Lower lobe of right lung (tissue), 2 donors: Measurements from ENCODE around the gene BMAL1. TPM values are rescaled to one million over a fixed set of nuclear protein-coding genes. Genes with fewer than 3 reads are reported as not detected.
A peak's percentile ranks its signal among the peaks of the same experiment; 100 is the strongest.

Experiments
- ATAC-seq, 2 donors: fragments of 200-7000 bp; cut with Tn5 transposase; one replicate each; pipeline ENCODE4 v1.9.1; 2020 to 2022; ENCODE audit warnings: mild to moderate bottlenecking in 2 of 2, moderate library complexity in 2 of 2
- DNase-seq: peaks from one replicate; pipeline ENCODE4 v3.0.0-alpha.2; 2020
- H3K27ac ChIP-seq: fragments of 200-600 bp; one replicate; pipeline ENCODE4 v1.8.0; 2022
- H3K27me3 ChIP-seq: fragments of 200-600 bp; one replicate; pipeline ENCODE4 v1.8.0; 2022; ENCODE audit warnings: low read depth
- H3K36me3 ChIP-seq: fragments of 200-600 bp; one replicate; pipeline ENCODE4 v1.8.0; 2022; ENCODE audit warnings: mild to moderate bottlenecking
- H3K4me1 ChIP-seq: fragments of 200-600 bp; one replicate; pipeline ENCODE4 v1.8.0; 2022
- H3K4me3 ChIP-seq: fragments of 200-600 bp; one replicate; pipeline ENCODE4 v1.8.0; 2022; ENCODE audit warnings: mild to moderate bottlenecking
- H3K9me3 ChIP-seq: fragments of 200-600 bp; one replicate; pipeline ENCODE4 v1.8.0; 2022
- CTCF ChIP-seq: fragments of 200-600 bp; IDR thresholded peaks from one replicate; pipeline ENCODE4 v1.8.0; 2022; ENCODE audit warnings: antibody characterized with exemption, mild to moderate bottlenecking
- intact Hi-C: fragments of 100-400 bp; cut with DNase I; formaldehyde crosslinking; loops from one replicate; pipeline ENCODE4 v1.11.0; 2022
- total RNA-seq: library from RNA; stranded (reverse); fragmentation: NEBNext Ultra II Directional; extraction: Animal tissue kit (Norgen Biotek cat#: 25700); gene quantifications from one replicate; pipeline ENCODE4 v1.2.1, GENCODE V29; 2021
- donor health status: DM: no; HTN: yes; CAD: no; lungs with severe emphysema.

Gene BMAL1
- total RNA-seq, 1 donor from 2014 or later, result 25.2 TPM

- intact Hi-C loops, result no loop called here
- no peaks in the 10 kb centered on the region for H3K9me3 ChIP-seq
- peak; percentile 59 to 84 for ATAC-seq
- DNase-seq, result no peak
- H3K4me1 ChIP-seq, result peaks cover 27% of the 10 kb centered on the region
- no peak for TF ChIP-seq CTCF
- peak overlapping the region; percentile 57 for H3K27ac ChIP-seq
- no peaks in the 10 kb centered on the region for H3K27me3 ChIP-seq
- no peaks in the 10 kb centered on the region for H3K36me3 ChIP-seq
- H3K4me3 ChIP-seq, result no peak overlapping the region
Observed at GRCh38 chr11:13261591-13262061, 16.0 kb upstream of the BMAL1 start.

GRCh38 chr11:13262096-13262495 lies 15.5 kb upstream of the BMAL1 start:
- ATAC-seq, result no peak

GRCh38 chr11:13268791-13269190 lies 8.8 kb upstream of the BMAL1 start:
- no peaks in the 10 kb centered on the region for H3K9me3 ChIP-seq
- ATAC-seq, result no peak
- H3K4me1 ChIP-seq, result no peaks in the 10 kb centered on the region
- H3K27me3 ChIP-seq, result no peaks in the 10 kb centered on the region
- H3K27ac ChIP-seq, result no peak overlapping the region
- intact Hi-C loops, result no loop called here
- no peaks in the 10 kb centered on the region for H3K36me3 ChIP-seq
- no peak for TF ChIP-seq CTCF
- H3K4me3 ChIP-seq, result no peak overlapping the region
- DNase-seq, result no peak

More at GRCh38 chr11:13262096-13262495, 15.5 kb upstream of the BMAL1 start:
- H3K27me3 ChIP-seq, result no peaks in the 10 kb centered on the region
- peaks cover 27% of the 10 kb centered on the region for H3K4me1 ChIP-seq
- no peak overlapping the region for H3K27ac ChIP-seq
- no peak for DNase-seq
- H3K36me3 ChIP-seq, result no peaks in the 10 kb centered on the region
- H3K9me3 ChIP-seq, result no peaks in the 10 kb centered on the region
- TF ChIP-seq CTCF, result no peak
- no peak overlapping the region for H3K4me3 ChIP-seq
- intact Hi-C loops, result no loop called here

GRCh38 chr11:13269775-13270174 lies 7.8 kb upstream of the BMAL1 start:
- no peaks in the 10 kb centered on the region for H3K9me3 ChIP-seq
- no peak overlapping the region for H3K27ac ChIP-seq
- no peaks in the 10 kb centered on the region for H3K4me1 ChIP-seq
- intact Hi-C loops, result no loop called here
- TF ChIP-seq CTCF, result no peak
- DNase-seq (no peak), ATAC-seq (no peak)
- no peaks in the 10 kb centered on the region for H3K36me3 ChIP-seq
- H3K27me3 ChIP-seq, result peaks cover 2% of the 10 kb centered on the region
- no peak overlapping the region for H3K4me3 ChIP-seq

- intact Hi-C loops, result no loop called here
- no peak overlapping the region for H3K27ac ChIP-seq
- peaks cover 3% of the 10 kb centered on the region for H3K4me1 ChIP-seq
- TF ChIP-seq CTCF, result no peak
- H3K27me3 ChIP-seq, result peaks cover 10% of the 10 kb centered on the region
- no peak overlapping the region for H3K4me3 ChIP-seq
- no peaks in the 10 kb centered on the region for H3K9me3 ChIP-seq
- ATAC-seq, result no peak
- no peak for DNase-seq
- H3K36me3 ChIP-seq, result no peaks in the 10 kb centered on the region
Observed at GRCh38 chr11:13271060-13271693, 6.4 kb upstream of the BMAL1 start.
